Fibroblast of pulmonary artery (primary cell): ENCODE data around the gene SLC25A48.

Experiments
- DNase-seq: peaks from one replicate; pipeline ENCODE4 v3.0.0-alpha.2; 2010; ENCODE audit warnings: low read depth
- H3K4me3 ChIP-seq: replicated peaks from 2 replicates; pipeline ENCODE4 v1.5.1; 2011; ENCODE audit warnings: low read depth, mild to moderate bottlenecking, control low read depth, low read length, moderate library complexity
- CTCF ChIP-seq: IDR thresholded peaks from 2 replicates; pipeline ENCODE4 v1.5.1; 2011; ENCODE audit warnings: mild to moderate bottlenecking, control low read depth, low read length, inconsistent platforms; ENCODE audit errors: missing control alignments

Gene SLC25A48

GRCh38 chr5:135814812-135815211 is 19.7 kb upstream of the SLC25A48 start:
- no peak for TF ChIP-seq CTCF
- no peak for DNase-seq
- no peak overlapping the region for H3K4me3 ChIP-seq

DNA sequence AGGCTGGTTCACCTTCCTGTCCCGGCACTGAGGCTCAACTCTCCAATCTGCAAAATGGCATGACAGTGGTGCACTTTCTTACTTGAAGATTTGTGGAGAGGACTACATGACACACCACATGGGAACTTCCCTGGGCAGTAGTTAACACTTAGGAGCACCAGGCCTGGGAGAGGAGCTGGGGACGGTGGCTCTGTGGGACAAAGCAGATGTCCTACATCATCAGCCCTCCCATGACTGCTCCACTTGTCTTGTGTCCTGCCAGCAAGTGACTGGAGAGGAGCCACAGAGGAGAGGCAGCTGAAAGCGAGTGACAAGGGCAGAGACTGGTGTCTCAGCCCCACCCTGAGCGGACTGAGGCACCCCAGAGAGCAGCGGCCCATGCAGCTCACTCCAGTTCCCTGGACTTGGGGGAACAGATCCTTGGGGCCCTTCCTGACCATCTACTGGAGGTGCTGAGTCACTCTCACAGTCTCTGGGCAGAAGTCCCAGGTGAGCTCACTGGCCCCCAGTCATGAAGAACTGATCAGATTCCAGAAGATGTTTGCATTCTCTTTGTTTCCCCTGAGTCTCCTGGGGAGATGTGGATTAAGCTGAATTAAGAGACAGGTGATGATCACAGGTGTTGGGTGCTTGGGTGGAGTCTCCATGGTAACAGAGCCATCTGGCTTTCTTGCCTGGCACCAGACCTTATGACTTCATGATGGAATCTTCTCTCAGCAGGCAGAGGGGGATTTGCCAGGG is 13.2 kb upstream of the SLC25A48 start:
- H3K4me3 ChIP-seq, result no peak overlapping the region
- TF ChIP-seq CTCF, result no peak
- no peak for DNase-seq

DNA sequence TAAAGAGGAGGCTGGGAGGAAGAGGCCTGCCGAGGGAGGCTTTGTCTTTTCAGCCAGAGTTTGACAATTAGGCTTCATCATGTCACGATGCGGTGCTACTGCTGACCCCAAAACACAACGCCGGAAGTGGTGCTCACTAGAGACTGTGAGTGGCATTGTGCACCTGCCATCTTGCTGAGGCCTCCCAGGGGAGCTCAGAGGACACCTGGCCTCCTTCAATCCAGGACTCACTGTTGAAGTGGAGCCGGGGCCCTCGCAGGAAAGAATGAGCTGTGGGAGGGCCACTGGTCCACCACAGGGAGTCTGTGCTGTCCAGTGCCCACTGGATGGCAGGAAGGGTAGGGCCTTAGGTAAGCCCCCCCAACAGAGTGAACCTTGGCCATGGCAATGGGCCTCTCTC is 12.7 kb upstream of the SLC25A48 start:
- no peak for TF ChIP-seq CTCF
- no peak overlapping the region for H3K4me3 ChIP-seq
- DNase-seq, result no peak

DNA sequence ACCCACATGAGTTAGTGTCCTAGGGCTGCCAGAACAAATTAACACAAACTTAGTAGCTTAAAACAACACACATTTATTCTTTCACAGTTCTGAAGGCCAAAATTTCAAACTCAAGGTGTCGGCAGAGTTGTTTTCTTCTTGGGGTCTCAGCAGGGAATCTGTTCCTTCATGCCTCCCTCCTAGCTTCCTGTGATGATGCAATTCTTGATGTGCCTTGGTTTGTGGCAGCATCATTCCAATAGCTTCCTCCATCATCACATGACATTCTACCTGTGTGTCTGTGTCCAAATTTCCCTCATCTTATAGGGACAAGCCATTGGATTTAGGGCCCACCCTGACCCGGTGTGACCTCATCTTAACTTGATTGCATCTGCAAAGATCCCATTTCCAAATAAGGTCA is 12.2 kb upstream of the SLC25A48 start:
- no peak overlapping the region for H3K4me3 ChIP-seq
- no peak for TF ChIP-seq CTCF
- no peak for DNase-seq

- no peak for DNase-seq
- H3K4me3 ChIP-seq, result no peak overlapping the region
Measured at GRCh38 chr5:135822959-135823358, 11.5 kb upstream of the SLC25A48 start.

DNA sequence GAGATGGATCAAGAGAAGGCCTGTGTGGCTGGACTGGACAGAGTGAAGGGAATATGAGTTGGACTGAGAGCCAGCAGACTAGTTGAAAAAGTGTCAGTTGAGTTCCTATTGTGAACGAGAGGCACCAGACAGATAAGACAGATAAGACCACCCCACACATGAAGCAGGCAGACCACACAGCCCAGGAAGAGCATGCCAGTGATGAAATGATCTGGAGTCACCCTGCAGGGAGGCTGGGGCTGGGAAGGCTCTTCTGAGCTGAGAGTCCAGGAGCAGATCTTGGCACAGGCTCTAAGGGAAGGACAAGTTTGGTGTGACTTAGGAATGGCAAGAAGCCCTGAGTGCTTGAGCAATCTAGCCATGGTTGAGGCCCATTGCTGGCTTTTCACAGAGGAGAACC is 10.6 kb upstream of the SLC25A48 start:
- H3K4me3 ChIP-seq, result no peak overlapping the region
- DNase-seq, result no peak
- no peak for TF ChIP-seq CTCF

More at GRCh38 chr5:135822959-135823358, 11.5 kb upstream of the SLC25A48 start:
- TF ChIP-seq CTCF, result no peak

GRCh38 chr5:135824541-135825041 is 9.9 kb upstream of the SLC25A48 start:
- no peak for DNase-seq
- H3K4me3 ChIP-seq, result no peak overlapping the region
- TF ChIP-seq CTCF, result no peak
